GM23338 (cell line): ENCODE results near the gene C6orf136.
A peak's percentile ranks its signal among the peaks of the same experiment; 100 is the strongest.

ENCODE experiments used
- CREB1 ChIP-seq: fragments of 250-450 bp; sonication (Bioruptor Pico); IDR thresholded peaks from 2 replicates; pipeline ENCODE4 v1.5.0; 2020; ENCODE audit warnings: low read depth, mild to moderate bottlenecking, moderate library complexity
- CTCF ChIP-seq, 2 experiments: fragments of 200-600 bp in 1 of 2; sonication (generic) in 1 of 2; conservative IDR thresholded peaks; 2 replicates each; pipeline versions ENCODE4 v1.5.1 to v1.6.1; 2016 to 2017; ENCODE audit warnings: antibody characterized with exemption in 2 of 2, low read depth in 2 of 2, mild to moderate bottlenecking in 2 of 2, moderate library complexity in 1 of 2
- ETS1 ChIP-seq: IDR thresholded peaks from 2 replicates; pipeline ENCODE4 v1.6.1; 2016; ENCODE audit warnings: antibody characterized with exemption
- EZH2 ChIP-seq: fragments of 200-600 bp; sonication (generic); IDR thresholded peaks from one replicate; pipeline ENCODE4 v1.8.0; 2017; ENCODE audit warnings: antibody characterized with exemption, mild to moderate bottlenecking, low read depth; ENCODE audit not compliant: unreplicated experiment
- EZH2phosphoT487 ChIP-seq: fragments of 200-600 bp; sonication (generic); IDR thresholded peaks from one replicate; pipeline ENCODE4 v1.8.1; 2018; ENCODE audit warnings: antibody characterized with exemption; ENCODE audit not compliant: unreplicated experiment
- POLR2AphosphoS5 ChIP-seq: IDR thresholded peaks from 2 replicates; pipeline ENCODE4 v1.6.1; 2016; ENCODE audit warnings: antibody characterized with exemption, low read depth
- REST ChIP-seq: IDR thresholded peaks from one replicate; pipeline ENCODE4 v1.6.1; 2018; ENCODE audit warnings: antibody characterized with exemption; ENCODE audit not compliant: unreplicated experiment
- STAT1 ChIP-seq: IDR thresholded peaks from one replicate; pipeline ENCODE4 v1.6.1; 2016; ENCODE audit warnings: antibody characterized with exemption; ENCODE audit not compliant: unreplicated experiment
- ZNF114 ChIP-seq: fragments of 250-450 bp; sonication (Bioruptor Pico); IDR thresholded peaks from 2 replicates; pipeline ENCODE4 v1.5.0; 2020; ENCODE audit warnings: mild to moderate bottlenecking, moderate library complexity

GRCh38 chr6:30614044-30614842 lies 32.7 kb upstream of the C6orf136 start:
- TF ChIP-seq CTCF (conservative IDR thresholded peaks at IDR 0.05; ENCODE audit: low read depth in 2 of 2): no peak
- TF ChIP-seq EZH2phosphoT487: no peak
- no peak for TF ChIP-seq EZH2
- TF ChIP-seq POLR2AphosphoS5: peak; percentile 44; the same call in 1 of the 2 replicates
- no peak for TF ChIP-seq REST
- no peak for TF ChIP-seq CREB1
- no peak for TF ChIP-seq ZNF114 (CRISPR knock-in tag)
- TF ChIP-seq ETS1: no peak
- TF ChIP-seq STAT1: no peak
